HG02943 (cell line): ENCODE results near the gene POLDIP2.

Experiments used
- ATAC-seq: cut with Tn5 transposase; IDR thresholded peaks from one replicate; pipeline ENCODE4 v1.9.1; 2021; ENCODE audit warnings: mild to moderate bottlenecking, low read depth, moderate library complexity; ENCODE audit not compliant: unreplicated experiment

The POLDIP2 gene

DNA sequence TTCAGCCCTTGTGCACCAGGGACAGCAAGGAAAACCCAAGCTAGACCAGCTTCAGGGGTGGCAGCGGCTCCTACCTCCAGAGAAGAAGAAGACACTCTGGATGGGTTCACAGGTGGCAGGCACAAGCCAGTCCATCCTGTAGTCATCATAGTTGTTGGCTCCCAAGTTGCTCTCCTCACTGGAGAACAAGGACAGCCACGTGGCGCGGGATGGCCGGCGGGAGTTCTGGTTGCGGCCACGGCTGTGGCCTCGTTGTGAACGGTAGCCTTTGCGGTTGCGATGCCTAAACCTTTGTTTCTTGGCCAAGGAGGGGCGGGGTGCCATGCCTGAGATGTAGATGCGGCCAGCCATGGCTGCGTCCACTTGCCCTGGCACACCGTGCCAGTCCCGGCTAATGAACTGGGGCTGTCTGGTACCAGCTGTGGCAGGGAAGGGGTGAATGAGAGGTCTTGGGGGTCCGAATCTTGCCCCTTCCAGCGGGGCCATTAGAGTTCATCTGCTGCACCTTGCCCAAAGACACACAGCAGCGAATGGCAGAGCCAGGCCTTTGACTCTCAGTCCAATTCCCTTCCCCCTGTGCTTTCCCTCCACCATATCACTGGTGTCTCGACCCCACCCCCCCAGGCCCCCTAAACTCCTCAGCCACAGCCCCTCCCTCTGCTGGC is 10.4 kb upstream of the POLDIP2 start:
- ATAC-seq: no peak

DNA sequence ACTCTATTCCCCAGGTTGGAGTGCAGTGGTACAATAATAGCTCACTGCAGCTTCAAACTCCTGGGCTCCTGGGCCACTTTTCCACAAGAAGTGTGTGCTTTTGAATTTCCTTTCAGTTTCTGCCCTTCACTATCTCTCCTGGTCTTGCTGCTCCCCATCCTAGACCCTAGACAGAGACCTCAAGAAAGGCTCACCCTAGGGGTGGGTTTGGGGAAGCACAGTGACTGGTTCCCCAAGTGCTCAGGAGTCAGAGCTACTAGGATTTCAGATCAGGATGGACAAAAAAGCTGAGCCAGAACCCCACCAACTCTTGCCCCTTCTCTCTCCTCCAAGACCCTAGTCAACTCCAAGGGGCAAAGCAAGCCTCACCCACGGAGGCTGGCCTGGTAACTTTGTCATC is 9.3 kb upstream of the POLDIP2 start:
- no peak for ATAC-seq

DNA sequence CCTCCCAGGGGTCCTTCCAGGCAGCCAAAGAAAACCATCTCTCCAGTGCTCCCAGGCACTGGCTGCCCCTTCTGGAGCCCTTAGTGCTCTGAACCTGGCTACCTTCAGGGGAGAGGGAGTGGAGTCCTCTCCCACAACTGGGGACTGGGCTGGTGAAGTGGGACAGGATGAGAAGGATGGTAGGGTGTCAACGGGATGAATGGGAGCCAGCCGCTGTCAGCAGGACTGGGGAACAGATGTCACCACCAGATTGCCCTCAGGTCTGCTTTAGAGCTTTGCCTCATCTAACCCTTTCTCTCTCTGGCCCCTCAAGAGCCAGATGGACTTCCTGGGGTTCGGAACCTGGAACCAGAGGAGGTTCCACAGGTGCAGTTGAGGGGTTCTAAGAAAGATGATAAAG is 8.2 kb upstream of the POLDIP2 start:
- ATAC-seq: no peak

DNA sequence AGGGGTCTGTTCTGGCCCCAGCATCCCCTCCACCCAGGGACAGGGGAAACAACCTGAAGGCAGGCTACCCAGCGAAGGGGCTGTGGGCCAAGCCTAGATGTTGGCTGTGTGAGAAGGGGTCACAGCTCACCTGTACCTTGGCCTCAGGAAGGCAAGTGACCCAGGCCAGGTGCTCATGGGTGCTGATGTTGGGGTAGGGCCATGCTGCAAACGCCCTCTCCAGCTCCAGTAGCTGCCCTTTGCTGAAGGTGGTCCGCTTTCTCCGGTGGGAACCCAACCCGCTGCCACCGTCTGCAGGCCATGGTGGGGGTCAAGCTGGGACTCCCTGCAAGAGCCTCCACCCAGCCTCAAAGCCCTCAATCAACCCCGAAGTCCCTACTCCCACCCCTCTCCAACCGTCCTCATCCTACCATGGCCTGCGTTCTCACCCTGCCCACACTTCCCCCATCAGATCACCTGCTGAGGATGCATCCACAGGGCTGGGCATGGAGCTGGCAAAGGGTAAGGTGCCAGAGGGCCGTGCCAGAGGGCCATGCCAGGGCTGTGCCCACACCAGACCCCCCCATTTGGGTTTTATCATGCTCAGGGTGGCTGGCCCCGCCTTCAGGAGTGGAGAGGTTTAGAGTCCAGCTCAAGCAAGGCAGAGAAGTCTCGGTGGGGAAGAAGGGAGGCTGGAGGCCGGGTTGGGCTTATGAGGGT is 7.5 kb upstream of the POLDIP2 start, which contains the start of gene SEBOX:
TSS of gene SEBOX (minus strand) at position 535 of the 699 bp plus-strand sequence. CDS start at position 487, 48 bp downstream.
- no peak for ATAC-seq

DNA sequence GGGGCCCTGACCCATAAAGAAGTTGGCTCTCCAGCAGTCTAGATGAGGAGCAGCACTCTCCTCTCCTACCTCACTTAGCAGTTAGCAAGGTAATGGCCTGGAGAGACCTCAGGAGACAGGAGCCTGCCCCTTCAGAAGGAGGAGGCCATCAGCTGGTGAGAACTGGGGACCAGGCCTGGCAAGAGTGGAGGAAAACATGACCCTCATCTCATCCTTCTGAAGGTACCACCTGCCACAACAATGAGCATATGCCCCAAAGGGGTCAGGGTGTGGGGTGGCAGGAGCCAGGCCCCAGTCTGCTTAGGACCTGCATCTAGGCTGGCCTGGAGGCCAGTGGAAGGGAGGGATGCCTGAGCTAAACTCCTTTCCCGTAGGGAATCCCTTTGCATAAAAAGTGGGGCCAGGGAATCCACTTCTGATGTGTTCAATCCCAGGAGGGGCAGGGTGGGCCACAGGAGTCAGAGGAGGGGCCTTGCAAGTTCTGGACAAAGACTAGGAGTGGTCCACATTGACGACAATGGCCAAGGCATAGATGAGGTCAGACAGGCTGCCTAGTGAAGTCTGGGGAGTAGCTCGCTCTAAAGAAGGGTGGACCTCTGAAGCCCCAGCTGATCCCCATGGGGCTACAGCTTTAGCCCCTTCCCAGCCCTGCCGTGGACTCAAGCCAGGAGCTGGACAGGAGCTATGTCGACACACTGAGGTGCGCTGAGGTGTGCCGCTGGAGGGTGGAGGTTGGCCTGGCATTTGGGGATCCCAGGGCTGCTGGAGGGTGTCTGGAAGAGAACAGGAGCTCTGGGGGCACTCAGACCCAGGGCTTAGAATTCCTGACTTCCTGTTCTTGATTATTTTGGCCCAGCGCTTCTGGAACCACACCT is 6.7 kb upstream of the POLDIP2 start:
- no peak for ATAC-seq

DNA sequence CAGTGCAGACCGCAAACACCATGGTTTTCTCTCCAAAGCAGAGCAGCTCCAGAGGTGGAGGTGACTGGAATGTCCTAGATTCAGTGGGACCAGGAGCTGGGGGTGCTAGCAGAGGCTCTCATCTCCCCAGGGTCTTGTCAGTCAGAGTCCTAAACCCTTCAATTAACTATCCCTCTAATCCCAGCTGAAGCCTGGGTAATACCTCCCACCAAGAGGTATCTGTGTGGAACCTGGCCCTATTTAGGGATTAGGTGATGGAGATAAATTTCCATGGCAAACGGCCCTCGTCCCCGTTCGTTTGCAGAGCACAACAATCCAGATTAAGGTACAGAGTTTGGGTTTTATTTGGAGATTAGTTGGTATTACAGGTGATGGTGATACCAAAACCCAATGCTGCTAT is 5.9 kb upstream of the POLDIP2 start:
- ATAC-seq: no peak

DNA sequence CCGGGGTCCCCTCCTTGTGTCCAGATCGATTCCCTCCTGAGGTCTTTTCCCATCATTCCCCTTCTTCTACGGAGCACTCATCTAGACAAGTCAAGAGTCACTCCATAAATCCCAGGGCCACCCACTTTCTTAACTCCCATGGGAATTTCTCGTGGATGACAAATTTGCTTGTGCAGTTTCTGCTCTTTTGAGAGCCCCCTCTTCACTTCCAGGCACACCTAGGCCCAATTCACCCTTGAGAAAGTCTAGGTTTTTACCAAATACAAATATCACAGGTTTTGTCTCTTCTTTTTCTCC is 522 bp upstream of the POLDIP2 start:
- no peak for ATAC-seq

DNA sequence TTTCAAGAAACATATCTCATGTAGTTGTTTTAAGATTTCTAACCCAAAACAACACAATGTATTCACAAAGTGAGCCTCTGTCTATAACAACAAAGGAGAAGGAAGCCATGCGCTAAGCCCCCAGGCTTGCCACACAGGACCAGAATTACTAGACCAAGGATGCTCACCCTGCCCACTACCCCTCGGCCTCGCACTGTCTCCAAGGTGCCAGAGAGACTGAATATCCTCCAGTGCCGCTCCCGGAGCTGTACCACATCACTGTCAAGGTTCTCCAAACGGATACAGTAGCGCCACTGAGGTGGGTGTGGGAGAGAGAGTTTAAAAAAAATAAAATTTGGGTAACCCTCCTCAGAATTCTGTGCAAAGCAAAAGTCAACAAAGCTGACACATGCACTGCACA is 7.1 kb downstream of the POLDIP2 start:
- no peak for ATAC-seq

DNA sequence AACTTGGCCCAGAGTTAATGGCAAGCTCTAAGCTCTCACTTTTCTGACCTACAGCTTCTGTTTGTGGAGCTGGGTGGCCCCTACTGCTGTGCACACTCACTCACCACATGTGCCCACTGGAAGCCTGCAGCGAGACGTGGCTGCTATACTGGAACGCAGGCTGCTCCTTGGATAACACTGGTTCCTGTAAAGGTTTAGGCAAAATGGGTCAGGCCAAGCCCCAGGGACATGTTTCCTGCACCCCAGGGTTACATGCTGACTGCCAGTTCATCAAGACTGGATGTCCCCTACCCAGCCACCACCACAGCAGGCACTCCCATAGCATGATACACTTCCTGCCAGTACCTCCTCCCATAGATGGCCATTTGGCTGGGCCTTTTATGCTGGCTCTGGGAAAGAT is 8.3 kb downstream of the POLDIP2 start:
- no peak for ATAC-seq

DNA sequence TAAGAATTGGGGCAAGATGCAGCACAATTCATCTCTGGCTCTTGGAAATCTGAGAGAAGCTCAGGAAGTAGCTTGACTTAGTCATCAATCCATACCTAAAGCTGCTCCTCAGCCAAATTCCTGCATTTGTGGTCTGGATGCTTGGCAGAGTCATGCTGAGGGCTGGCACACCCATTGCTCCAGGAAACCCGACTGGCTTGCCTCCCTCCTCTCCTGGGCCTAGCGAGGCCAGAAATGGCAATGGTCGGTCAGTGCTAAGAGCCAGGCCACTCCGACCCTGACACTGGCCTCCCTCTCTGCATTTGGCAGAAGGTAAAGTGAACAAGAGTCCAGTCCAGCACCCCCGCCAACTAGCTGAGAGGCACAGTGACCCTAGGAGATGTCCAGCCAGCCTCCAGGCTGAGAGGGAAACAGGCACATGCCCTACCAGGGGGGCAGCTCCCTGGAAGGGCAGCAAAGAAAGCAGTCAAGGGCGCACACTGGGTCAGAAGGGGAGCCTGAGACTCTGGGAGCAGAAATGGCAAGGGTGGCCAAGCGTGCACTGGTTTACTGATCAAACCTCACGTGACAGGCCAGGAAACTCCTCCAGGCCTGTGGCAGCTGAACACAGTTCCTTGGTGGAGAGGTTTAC is 10.0 kb downstream of the POLDIP2 start:
- ATAC-seq: no peak

DNA sequence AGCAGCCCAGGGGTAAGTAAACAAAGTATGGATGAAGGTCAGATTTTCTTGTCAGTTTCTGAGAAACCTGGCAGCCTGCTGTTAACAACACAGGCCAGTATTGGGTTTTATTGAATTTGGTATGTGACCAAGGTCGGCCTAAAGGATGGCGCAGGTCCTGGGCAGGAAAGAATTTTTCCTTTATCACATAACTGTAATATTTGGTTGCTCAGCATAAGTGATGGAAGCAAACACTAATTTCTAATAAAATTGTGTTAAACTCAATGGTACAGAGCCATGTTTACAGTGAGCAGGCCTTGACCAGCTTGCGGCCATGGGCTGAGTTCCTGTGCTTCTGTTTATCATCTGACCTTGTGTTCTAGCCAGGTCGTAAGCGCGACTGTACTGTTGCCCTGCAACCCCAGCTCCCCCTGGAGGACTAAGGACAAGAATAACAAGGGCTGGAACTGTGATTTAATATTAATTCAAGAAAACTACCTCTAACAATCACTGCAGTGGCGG is 10.5 kb downstream of the POLDIP2 start:
- no peak for ATAC-seq

DNA sequence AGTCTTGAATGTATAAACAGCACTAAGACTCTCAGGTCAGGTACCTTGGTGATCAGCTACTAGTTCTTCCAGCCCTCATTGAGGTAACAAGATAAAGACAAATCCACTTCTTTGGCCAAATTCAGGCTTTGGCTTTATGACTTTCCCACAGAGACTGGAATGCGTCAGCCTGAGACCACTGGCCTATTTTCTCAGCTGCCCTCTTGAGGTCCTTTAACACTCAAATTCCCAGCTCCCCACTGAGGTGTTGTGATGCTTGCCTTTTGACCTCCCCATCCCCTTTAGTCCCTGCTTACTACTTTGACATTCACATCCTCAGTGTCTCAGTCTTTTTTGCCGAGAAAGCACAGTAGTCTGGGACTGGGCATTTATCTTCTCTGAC is 11.1 kb downstream of the POLDIP2 start:
- no peak for ATAC-seq

DNA sequence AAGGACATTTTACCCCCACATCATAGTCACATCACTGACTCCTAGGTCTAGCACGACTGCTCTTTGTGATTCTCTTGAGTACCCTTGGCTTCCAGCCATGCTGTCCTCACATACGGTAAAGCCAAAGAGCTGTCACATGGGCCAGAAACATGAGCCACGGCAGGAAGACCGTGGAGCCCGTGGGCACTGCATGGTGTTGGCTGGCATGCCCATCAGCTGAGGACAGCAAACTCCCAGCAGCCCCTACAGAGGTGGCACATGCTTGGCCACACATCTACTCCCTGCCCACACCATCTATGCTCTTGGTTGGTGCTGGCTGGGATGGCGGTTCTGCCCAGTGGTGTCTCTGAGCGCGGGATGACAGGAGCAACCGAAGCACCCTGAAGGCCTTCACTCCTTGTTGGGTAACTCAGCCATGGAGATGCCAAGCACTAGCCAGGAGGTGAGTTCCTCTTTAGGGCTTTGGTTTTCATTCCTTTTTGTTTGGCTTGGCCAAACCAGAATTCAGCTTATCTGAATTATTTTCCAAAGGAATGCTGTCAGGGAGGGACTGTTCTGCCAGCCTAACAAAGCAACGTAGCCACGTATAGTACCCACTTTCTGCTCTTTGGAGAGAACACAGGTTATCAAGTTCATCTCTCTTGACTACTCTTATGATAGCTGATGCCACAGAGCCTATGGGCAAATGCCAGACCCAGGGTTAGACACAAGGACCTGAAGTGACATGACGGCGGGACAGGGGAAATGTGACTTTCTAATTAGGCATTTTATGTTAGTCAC is 11.7 kb downstream of the POLDIP2 start:
- ATAC-seq: no peak

DNA sequence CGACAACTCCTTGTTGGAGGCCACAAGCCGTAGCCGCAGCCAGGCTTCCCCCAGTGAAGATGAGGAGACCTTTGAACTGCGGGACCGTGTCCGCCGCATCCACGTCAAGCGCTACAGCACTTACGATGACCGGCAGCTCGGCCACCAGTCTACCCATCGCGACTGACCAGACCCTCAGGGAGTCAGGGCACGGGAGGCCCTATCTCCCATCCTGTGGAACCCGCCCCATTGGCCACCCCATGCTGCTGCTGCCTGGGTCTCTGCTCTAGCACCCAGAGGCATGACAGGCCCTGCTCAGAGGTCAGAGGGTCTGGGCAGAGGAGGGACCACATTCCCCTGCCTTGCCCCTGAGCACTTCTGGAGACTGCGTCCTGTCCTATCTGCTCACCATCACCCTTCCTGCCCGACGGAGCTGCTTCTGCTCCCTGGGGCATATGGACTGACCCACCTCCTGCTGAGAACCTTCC is 12.9 kb downstream of the POLDIP2 start:
- ATAC-seq: no peak

DNA sequence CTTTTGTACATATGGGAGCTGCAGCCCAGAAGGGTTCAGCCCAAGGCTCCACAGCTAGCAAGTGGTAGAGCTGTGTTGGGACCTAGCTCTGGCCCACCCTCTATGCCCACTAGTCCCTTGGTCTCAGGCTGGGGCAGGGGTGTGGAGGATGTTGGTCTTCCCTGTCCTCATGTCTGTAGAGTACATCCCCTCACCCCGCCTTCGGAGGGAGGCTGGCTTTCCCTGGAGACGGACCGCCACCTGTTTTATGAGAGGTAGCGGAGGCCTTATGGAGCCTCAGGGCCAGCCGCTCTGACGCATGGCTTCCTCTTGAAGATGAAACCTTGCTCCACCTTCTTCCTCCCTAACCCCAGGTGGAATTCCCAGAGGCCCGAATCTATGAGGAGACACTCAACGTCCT is 13.3 kb downstream of the POLDIP2 start:
- ATAC-seq: no peak

DNA sequence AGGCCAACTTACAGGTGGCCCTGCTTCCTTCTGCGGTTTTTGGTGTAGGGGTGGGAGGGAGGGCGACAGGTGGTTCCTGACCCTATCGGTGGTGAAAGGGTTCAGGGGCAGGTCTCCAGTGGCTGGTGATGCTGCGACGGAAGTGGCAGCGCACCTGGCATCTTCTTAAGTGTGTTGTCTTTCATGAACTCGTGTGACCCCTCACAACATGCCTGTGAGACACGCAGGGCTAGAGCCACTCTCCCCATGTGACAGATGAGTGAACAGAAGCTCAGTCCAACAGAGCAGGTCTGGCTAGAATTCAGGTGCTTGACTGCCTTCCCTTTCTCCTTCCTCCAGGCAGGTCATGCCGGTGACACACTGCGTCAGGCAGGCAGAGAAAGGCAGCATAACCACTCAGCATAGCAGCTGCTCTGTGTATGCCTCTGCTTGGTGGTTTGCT is 13.8 kb downstream of the POLDIP2 start:
- no peak for ATAC-seq

DNA sequence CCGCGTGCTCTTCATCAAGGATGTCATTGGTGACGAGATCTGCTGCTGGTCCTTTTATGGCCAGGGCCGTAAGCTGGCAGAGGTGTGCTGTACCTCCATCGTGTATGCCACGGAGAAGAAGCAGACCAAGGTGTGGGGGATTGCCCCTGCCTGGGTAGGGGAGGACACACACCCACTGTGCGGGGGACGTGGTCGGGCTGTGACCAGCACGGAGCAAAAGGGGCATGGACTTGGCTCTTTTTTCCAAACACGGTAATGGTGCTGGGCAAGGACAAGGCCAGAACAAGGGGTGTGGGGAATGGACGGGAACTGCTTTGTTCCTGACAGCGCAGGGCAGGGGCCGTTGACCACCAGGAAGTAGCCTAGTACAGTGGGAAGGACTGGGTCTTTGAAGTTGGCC is 15.0 kb downstream of the POLDIP2 start:
- no peak for ATAC-seq

DNA sequence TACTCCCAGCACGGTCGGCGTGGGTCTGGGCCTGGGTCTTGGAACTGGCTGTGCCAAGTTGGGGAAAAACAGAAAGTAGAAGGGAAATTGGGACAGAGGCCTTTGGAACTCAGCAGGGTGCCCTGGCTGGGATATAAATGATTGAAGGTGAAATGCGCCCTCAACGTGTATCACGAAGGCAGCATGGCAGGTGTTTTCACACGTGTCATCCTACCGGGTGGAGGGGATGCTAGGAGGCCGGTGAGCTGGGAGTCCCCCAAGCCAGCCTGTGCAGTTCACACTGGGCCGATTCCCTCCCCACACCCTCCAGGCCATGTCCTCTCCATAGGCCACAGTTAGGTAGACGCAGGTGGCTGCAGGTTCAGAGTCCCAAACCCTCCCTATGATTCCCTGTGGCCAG is 15.8 kb downstream of the POLDIP2 start:
- no peak for ATAC-seq

DNA sequence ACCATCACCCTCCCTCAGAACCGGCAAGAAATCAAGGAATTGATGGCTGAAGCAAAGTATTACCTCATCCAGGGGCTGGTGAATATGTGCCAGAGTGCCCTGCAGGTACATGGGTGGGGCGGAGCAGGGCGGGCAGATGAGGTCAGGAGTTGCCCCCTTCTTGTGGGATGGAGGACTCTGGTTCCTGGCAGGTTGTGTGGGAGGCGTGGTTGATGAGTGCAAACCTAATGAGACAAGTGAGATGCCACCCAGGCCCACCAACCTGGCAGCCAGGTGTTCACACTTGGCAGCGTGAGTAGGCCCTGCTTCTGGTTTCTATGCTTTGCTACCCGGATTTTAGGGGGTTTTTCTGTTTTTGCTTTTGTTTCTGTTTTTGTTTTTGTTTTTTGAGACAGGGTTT is 17.0 kb downstream of the POLDIP2 start:
- no peak for ATAC-seq

DNA sequence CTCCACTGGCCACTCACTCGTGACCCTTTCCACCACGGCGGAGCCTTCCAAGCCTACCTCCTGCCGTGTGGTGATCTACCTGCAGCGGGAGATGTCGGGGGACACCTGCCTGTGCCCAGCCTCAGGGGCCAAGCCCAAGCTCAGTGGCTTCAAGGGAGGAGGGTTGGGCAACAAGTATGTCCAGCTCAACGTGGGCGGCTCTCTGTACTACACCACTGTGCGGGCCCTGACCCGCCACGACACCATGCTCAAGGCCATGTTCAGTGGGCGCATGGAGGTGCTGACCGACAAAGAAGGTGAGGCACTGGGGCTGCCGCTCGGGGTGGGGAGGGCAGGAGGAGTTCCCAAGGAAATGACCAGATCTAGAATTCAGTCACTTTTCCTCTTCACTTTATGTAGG is 17.9 kb downstream of the POLDIP2 start:
- no peak for ATAC-seq
